Measurements from ENCODE around the gene CYGB. TPM values are rescaled to one million over a fixed set of nuclear protein-coding genes. Genes with fewer than 3 reads are reported as not detected.

The CYGB gene
- polyA plus RNA-seq, 1 of the 3 experiments (the other 2 are of a cell fraction) = 1.7 TPM

GRCh38 chr17:76493505-76494167, 43.9 kb downstream of the CYGB start (continued):
- TF ChIP-seq PBX3 (IDR thresholded peaks at IDR 0.05) (no peak), MEF2A (IDR thresholded peaks at IDR 0.05; ENCODE audit: borderline replicate concordance, low read depth) (no peak), MXI1 (IDR thresholded peaks at IDR 0.05; ENCODE audit: low read depth, low read length) (no peak), TAF1 (IDR thresholded peaks at IDR 0.05; ENCODE audit: borderline replicate concordance, low read depth, low read length) (no peak), ELF1 (IDR thresholded peaks at IDR 0.05) (no peak), EZH2phosphoT487 (IDR thresholded peaks at IDR 0.05; ENCODE audit: borderline replicate concordance, low read depth) (no peak), SIN3A (IDR thresholded peaks at IDR 0.05; ENCODE audit: borderline replicate concordance, low read depth, low read length) (no peak), GABPA (IDR thresholded peaks at IDR 0.05; ENCODE audit: low read depth) (no peak)

- H3K4me2 ChIP-seq = peak overlapping the region; percentile 38; the same call in 1 of the 2 replicates
- no peak overlapping the region for H3K4me3 ChIP-seq (ENCODE audit: low read depth in 2 of 2, low read length in 1 of 2)
- peaks cover 13 to 55% of the 10 kb centered on the region in 2 experiments; a peak in 3 of 4 replicates for H3K4me1 ChIP-seq (ENCODE audit: control insufficient read depth in 1 of 2, insufficient read depth in 2 of 2, low read depth in 1 of 2, low read length in 1 of 2)
- ChIA-PET POLR2A (no interaction called here), CTCF (interaction anchor here (1.0 to 56.8 kb wide), 10 partner anchors 3 to 563 kb away, joined by 3 to 1687 read pairs (median 7); partner anchors contain the start of genes AANAT, RHBDF2 and UBE2O)
- 65% methylated on average over 15 of the region's 15 CpGs for WGBS (ENCODE audit: low lambda C conversion rate)
- H3K27me3 ChIP-seq (ENCODE audit: insufficient read depth) = no peaks in the 10 kb centered on the region
- no peaks in the 10 kb centered on the region for H3K36me3 ChIP-seq (replicated peaks in 1 of 2; ENCODE audit: control insufficient read depth in 1 of 2, insufficient read depth in 2 of 2, low read length in 1 of 2)
- H2AFZ ChIP-seq (ENCODE audit: low read depth) = no peak overlapping the region
- H3K9ac ChIP-seq = no peak overlapping the region
- H3K9me2 ChIP-seq = no peaks in the 10 kb centered on the region
- TF ChIP-seq NFIC (IDR thresholded peaks at IDR 0.05; ENCODE audit: borderline replicate concordance) = no peak
- TF ChIP-seq JUND (IDR thresholded peaks at IDR 0.05) = no peak
- no peak for TF ChIP-seq FOXJ3 (CRISPR knock-in tag; IDR thresholded peaks at IDR 0.05)
- TF ChIP-seq EZH2phosphoT487 (IDR thresholded peaks at IDR 0.05; ENCODE audit: borderline replicate concordance, low read depth) = no peak
- no peak for TF ChIP-seq MAX (IDR thresholded peaks at IDR 0.05; ENCODE audit: low read depth)
- TF ChIP-seq USF2 (IDR thresholded peaks at IDR 0.05; ENCODE audit: borderline replicate concordance, low read depth, low read length) = no peak
- no peak for TF ChIP-seq SMC3 (IDR thresholded peaks at IDR 0.05; ENCODE audit: low read depth, low read length)
- peaks cover 14% of the 10 kb centered on the region; the same call in 1 of the 2 replicates for H3K79me2 ChIP-seq (ENCODE audit: insufficient read depth)
- H4K20me1 ChIP-seq (ENCODE audit: insufficient read depth) = no peaks in the 10 kb centered on the region
- H3K27ac ChIP-seq (ENCODE audit: low read depth in 2 of 2, low read length in 1 of 2) = no peak overlapping the region
- H3K9me3 ChIP-seq = no peaks in the 10 kb centered on the region
- H3F3A ChIP-seq (replicated peaks; ENCODE audit: insufficient read depth) = peaks cover 5% of the 10 kb centered on the region
- DNase-seq = no peak
These were observed 44.5 kb downstream of the CYGB start for GRCh38 chr17:76492989-76493501.

All from SK-N-SH (cell line).